Body of pancreas (tissue), 4 donors: ENCODE results near the gene SNF8. TPM values are rescaled to one million over a fixed set of nuclear protein-coding genes. Genes with fewer than 3 reads are reported as not detected.

Experiments used
- ATAC-seq: fragments of 150-250 bp; one replicate; pipeline ENCODE4 v1.9.1; 2016
- DNase-seq, 4 donors: peaks; one replicate each; pipeline ENCODE4 v3.0.0-alpha.2; 2019
- H3K27ac ChIP-seq, 4 donors: fragments of 200-600 bp; sonication (generic); 1 replicate in 3 of 4; 2 replicates in 1 of 4; pipeline versions ENCODE4 v1.5.1 to v1.6.1; 2016 to 2019; ENCODE audit warnings: mild to moderate bottlenecking in 1 of 4, mixed read lengths in 1 of 4, moderate library complexity in 1 of 4
- H3K27me3 ChIP-seq, 2 donors: fragments of 200-600 bp; sonication (generic); one replicate each; pipeline ENCODE4 v1.6.0; 2016; ENCODE audit warnings: mild to moderate bottlenecking in 1 of 2
- H3K36me3 ChIP-seq, 2 donors: fragments of 200-600 bp; sonication (generic); replicated peaks in 1 of 2; 2 replicates each; pipeline ENCODE4 v1.5.1; 2016; ENCODE audit warnings: low read depth in 2 of 2; ENCODE audit not compliant: insufficient read depth in 1 of 2
- H3K4me1 ChIP-seq: fragments of 200-600 bp; sonication (generic); one replicate; pipeline ENCODE4 v1.6.0; 2016
- H3K4me3 ChIP-seq, 2 donors: fragments of 200-600 bp; sonication (generic); 1 replicate in 1 of 2; 2 replicates in 1 of 2; pipeline ENCODE4 v1.5.1; 2016 to 2019
- H3K9me3 ChIP-seq, 3 donors: fragments of 200-600 bp; sonication (generic); 1 replicate in 2 of 3; 2 replicates in 1 of 3; pipeline ENCODE4 v1.5.1; 2016
- POLR2A ChIP-seq, 3 donors: fragments of 450-650 bp; IDR thresholded peaks; one replicate each; pipeline ENCODE4 v1.6.1; 2016; ENCODE audit warnings: antibody characterized with exemption in 3 of 3, mild to moderate bottlenecking in 2 of 3
- WGBS, 2 donors: methylation state at CpG; one replicate each; pipeline ENCODE4 v1.1.5; 2017; 5-methylcytosine and 5-hydroxymethylcytosine counted together
- intact Hi-C: fragments of 100-400 bp; cut with DNase I; formaldehyde crosslinking; loops from one replicate; pipeline ENCODE4 v1.15.1; 2023
- total RNA-seq, 2 donors: library from RNA; depleted of rRNA; stranded (reverse); fragments of >200 nt; gene quantifications; one replicate each; pipeline ENCODE4 v1.1.0, GENCODE V29; 2016
- TF ChIP-seq, protein P1 (sequence below), 7 experiments: fragments of 450-650 bp in 4 of 7; fragments of 200-600 bp in 3 of 7; sonication (generic) in 3 of 7; IDR thresholded peaks; one replicate each; pipeline ENCODE4 v1.5.1; 2016 to 2019; ENCODE audit warnings: antibody characterized with exemption in 7 of 7

SNF8 gene
- total RNA-seq, 2 donors from 2014 or later, result 35.9 to 39.4 TPM

DNA sequence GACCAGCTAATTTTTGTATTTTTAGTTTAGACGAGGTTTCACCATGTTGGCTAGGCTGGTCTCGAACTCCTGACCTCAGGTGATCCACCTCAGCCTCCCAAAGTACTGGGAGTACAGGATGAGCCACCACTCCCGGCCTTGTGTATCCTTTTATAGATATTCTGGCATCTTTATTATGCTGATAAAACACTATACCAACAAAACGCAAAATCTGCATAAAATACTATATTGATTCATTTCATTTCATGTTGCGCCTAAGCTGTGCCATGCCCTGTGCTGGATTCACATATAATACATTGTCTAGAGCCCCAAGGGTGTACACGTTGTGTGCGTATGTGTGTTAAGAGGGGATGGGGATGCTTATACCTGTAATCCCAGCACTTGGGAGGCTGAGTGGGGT is 40.2 kb downstream of the SNF8 start:
- Histone ChIP-seq H3K4me1 (peaks cover 10% of the 10 kb centered on the region), H3K27me3 (no peaks in the 10 kb centered on the region), H3K27ac (no peak overlapping the region), H3K4me3 (no peak overlapping the region), H3K9me3 (no peaks in the 10 kb centered on the region), H3K36me3 (no peaks in the 10 kb centered on the region)
- WGBS, 2 donors, result 82 to 85% methylated on average over 7 of the region's 7 CpGs
- intact Hi-C loops, result no loop called here
- DNase-seq, result no peak
- TF ChIP-seq POLR2A (IDR thresholded peaks at IDR 0.05), result no peak
- TF ChIP-seq, protein P1, sequence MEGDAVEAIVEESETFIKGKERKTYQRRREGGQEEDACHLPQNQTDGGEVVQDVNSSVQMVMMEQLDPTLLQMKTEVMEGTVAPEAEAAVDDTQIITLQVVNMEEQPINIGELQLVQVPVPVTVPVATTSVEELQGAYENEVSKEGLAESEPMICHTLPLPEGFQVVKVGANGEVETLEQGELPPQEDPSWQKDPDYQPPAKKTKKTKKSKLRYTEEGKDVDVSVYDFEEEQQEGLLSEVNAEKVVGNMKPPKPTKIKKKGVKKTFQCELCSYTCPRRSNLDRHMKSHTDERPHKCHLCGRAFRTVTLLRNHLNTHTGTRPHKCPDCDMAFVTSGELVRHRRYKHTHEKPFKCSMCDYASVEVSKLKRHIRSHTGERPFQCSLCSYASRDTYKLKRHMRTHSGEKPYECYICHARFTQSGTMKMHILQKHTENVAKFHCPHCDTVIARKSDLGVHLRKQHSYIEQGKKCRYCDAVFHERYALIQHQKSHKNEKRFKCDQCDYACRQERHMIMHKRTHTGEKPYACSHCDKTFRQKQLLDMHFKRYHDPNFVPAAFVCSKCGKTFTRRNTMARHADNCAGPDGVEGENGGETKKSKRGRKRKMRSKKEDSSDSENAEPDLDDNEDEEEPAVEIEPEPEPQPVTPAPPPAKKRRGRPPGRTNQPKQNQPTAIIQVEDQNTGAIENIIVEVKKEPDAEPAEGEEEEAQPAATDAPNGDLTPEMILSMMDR (IDR thresholded peaks at IDR 0.05), result no peak
- ATAC-seq, result no peak

DNA sequence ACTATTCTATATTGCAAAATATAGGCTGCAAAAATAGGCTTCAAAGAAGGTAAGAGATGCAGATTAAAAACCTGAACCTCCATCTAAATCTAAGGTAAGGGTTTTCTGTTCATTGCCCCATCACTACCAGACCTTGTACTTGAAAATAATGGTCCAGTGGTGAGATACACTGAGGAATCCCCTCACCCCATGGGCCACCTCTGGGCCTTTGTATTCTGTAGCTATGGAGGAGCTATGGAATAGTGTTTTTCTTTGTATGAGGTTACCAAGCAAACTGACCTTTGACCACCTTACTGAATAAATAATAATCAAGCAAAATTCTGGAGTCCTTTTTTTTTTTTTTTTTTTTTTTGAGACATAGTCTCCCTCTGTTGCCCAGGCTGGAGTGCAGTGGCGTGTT is 41.2 kb downstream of the SNF8 start:
- no peak overlapping the region for H3K27ac ChIP-seq
- H3K4me3 ChIP-seq, result no peak overlapping the region
- intact Hi-C loops, result no loop called here
- WGBS, 2 donors, result 75 to 88% methylated on average over 1 of the region's 1 CpG
- no peaks in the 10 kb centered on the region for H3K36me3 ChIP-seq
- H3K9me3 ChIP-seq, result no peaks in the 10 kb centered on the region
- DNase-seq, result no peak
- no peaks in the 10 kb centered on the region for H3K27me3 ChIP-seq
- H3K4me1 ChIP-seq, result peaks cover 6% of the 10 kb centered on the region
- TF ChIP-seq POLR2A (IDR thresholded peaks at IDR 0.05), result no peak
- TF ChIP-seq, protein P1 (IDR thresholded peaks at IDR 0.05), result no peak
- no peak for ATAC-seq

DNA sequence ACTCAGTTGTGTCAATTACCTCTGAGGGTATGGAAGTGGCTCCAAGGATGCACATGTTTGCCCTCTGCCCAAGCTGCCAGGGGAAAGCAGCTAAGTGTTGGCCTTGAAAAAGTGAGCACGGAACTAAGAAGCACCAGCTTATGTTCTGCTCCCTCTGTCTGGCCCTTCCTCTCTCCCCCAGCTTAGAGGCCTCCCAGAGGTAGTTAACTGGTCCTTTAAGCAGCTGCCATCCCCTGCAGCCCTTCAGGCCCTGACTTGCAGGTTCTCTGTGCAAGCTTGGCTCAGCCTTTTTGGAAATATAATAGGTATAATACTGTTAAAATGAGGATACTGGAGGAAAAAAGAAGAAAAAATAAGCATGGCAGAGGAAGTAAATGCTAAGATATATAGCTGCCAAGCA is 43.4 kb downstream of the SNF8 start:
- no peak overlapping the region for H3K27ac ChIP-seq
- H3K36me3 ChIP-seq, result no peaks in the 10 kb centered on the region
- no peaks in the 10 kb centered on the region for H3K4me1 ChIP-seq
- TF ChIP-seq, protein P1 (IDR thresholded peaks at IDR 0.05), result no peak
- TF ChIP-seq POLR2A (IDR thresholded peaks at IDR 0.05), result no peak
- H3K27me3 ChIP-seq, result no peaks in the 10 kb centered on the region
- ATAC-seq (no peak), DNase-seq (no peak)
- no peak overlapping the region for H3K4me3 ChIP-seq
- H3K9me3 ChIP-seq, result no peaks in the 10 kb centered on the region
- WGBS, 2 donors, result 24 to 43% methylated on average over 1 of the region's 1 CpG
- intact Hi-C loops, result no loop called here

DNA sequence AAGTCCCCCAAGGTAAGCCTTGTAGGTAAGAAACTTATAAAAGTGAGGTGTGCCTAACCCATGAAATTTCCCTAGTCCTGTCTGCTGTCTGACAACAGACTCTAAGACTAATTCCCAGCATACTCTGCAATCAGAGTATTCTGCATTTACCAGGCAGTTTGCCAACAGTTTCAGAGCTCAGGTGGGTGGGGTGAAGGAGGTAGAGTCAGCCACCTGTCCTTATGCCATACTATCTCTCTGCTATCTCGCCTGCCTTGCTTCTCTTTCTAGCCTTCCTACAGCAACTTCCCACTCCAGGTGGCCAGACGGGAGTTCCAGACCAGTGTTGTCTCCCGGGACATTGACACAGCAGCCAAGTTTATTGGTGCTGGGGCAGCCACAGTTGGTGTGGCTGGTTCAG is 49.8 kb downstream of the SNF8 start:
- no peak for ATAC-seq
- Histone ChIP-seq H3K4me1 (peaks cover 23% of the 10 kb centered on the region), H3K9me3 (no peaks in the 10 kb centered on the region), H3K27me3 (no peaks in the 10 kb centered on the region), H3K27ac (no peak overlapping the region), H3K4me3 (no peak overlapping the region), H3K36me3 (peaks cover 0 to 6% of the 10 kb centered on the region in 2 donors)
- intact Hi-C loops, result no loop called here
- WGBS, 2 donors, result 67 to 69% methylated on average over 2 to 3 of the region's 3 CpGs
- no peak for DNase-seq
- no peak for TF ChIP-seq POLR2A (IDR thresholded peaks at IDR 0.05)
- TF ChIP-seq, protein P1 (IDR thresholded peaks at IDR 0.05), result no peak

DNA sequence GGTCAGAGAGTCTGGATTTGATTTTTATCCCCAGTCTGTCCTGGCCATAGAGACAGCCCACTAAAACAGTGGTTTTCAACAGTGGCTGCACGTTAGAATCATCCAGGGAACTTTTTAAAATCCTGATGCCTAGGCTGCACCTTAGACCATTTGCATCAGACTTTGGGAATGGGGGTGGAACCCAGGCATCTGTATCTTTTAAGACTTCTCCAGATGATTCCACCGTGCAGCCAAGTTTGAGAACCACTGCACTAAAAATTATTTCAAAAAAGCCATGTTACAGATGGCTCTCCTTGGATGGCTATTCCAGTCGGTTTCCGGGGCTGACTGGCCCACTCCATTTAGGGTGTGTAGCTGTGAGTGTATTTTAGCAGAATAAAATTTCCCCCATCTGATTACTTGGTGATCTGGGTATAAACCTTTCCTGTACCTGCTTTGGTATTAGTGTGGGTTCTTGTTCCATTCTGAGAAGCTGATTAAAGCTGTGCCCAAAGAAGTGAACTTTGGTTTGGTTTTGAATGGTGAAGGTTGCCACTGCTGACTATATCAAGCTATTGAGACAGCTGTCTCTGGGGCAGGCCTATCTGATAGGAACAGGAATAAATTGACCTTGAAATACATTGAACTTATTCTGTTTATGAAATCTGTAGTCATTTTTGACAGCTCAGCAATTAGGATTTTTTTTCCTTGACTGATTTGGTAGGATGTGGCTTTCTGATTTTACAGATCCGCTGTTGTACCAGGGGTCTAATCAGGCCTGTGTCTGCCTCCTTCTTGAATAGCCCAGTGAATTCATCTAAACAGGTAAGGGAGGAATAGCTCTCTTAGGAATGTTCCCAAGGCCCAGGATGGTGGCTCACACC is 50.8 kb downstream of the SNF8 start:
- intact Hi-C loops, result no loop called here
- Histone ChIP-seq H3K36me3 (peaks cover 0 to 6% of the 10 kb centered on the region in 2 donors), H3K4me1 (peaks cover 23% of the 10 kb centered on the region), H3K9me3 (no peaks in the 10 kb centered on the region), H3K27me3 (no peaks in the 10 kb centered on the region), H3K27ac (no peak overlapping the region), H3K4me3 (peak overlapping the region in 1 of 2 donors; percentile 78)
- 46 to 58% methylated on average over 5 of the region's 5 CpGs for WGBS, 2 donors
- ATAC-seq (no peak), DNase-seq (no peak)
- no peak for TF ChIP-seq POLR2A (IDR thresholded peaks at IDR 0.05)
- TF ChIP-seq, protein P1 (IDR thresholded peaks at IDR 0.05), result no peak
